ENCODE data around the gene OR56B4.
"Not testable (repeated sequence)": the region's sequence is repeated elsewhere in the genome, so short reads cannot be mapped to it uniquely, and the experiment has no call there.

OR56B4 gene

GRCh38 chr11:6107384-6107783, at the start of gene OR56B4:
OR56B4 (plus strand) TSS chr11:6107684; CDS start chr11:6107779, 95 bp downstream.
- not testable (repeated sequence) for DNase-seq

- DNase-seq = no peak
These were observed 46.0 kb upstream of the OR56B4 start for GRCh38 chr11:6061475-6061874.

- no peak for DNase-seq
These were observed 44.7 kb upstream of the OR56B4 start for GRCh38 chr11:6062691-6063358.

- DNase-seq = no peak
These were observed 40.0 kb upstream of the OR56B4 start for GRCh38 chr11:6067502-6067901.

GRCh38 chr11:6076443-6076842, 31.0 kb upstream of the OR56B4 start:
- DNase-seq = not testable (repeated sequence)

- DNase-seq = no peak
These were observed 29.8 kb upstream of the OR56B4 start for GRCh38 chr11:6077723-6078122.

GRCh38 chr11:6079463-6079862, 28.0 kb upstream of the OR56B4 start:
- no peak for DNase-seq

GRCh38 chr11:6083129-6083528, 24.4 kb upstream of the OR56B4 start:
- DNase-seq = no peak

GRCh38 chr11:6084587-6084986, 22.9 kb upstream of the OR56B4 start:
- DNase-seq = no peak

GRCh38 chr11:6094186-6094585, 13.3 kb upstream of the OR56B4 start:
- DNase-seq = no peak

GRCh38 chr11:6095798-6096197, 11.7 kb upstream of the OR56B4 start:
- no peak for DNase-seq

GRCh38 chr11:6096417-6096816, 11.1 kb upstream of the OR56B4 start:
- DNase-seq = no peak

GRCh38 chr11:6099577-6099976, 7.9 kb upstream of the OR56B4 start:
- DNase-seq = no peak

GRCh38 chr11:6110011-6110410, 2.5 kb downstream of the OR56B4 start:
- no peak for DNase-seq

- no peak for DNase-seq
These were observed 4.2 kb downstream of the OR56B4 start for GRCh38 chr11:6111673-6112072.

- DNase-seq = no peak
These were observed 9.2 kb downstream of the OR56B4 start for GRCh38 chr11:6116638-6117037.

- no peak for DNase-seq
These were observed 16.8 kb downstream of the OR56B4 start for GRCh38 chr11:6124245-6124644.

- DNase-seq = no peak
These were observed 20.4 kb downstream of the OR56B4 start for GRCh38 chr11:6127881-6128280.

- no peak for DNase-seq
These were observed 21.5 kb downstream of the OR56B4 start for GRCh38 chr11:6129011-6129410.

GRCh38 chr11:6129635-6130034, 22.2 kb downstream of the OR56B4 start:
- DNase-seq = no peak

GRCh38 chr11:6132431-6132830, 24.9 kb downstream of the OR56B4 start:
- DNase-seq = no peak

- DNase-seq = not testable (repeated sequence)
These were observed 28.5 kb downstream of the OR56B4 start for GRCh38 chr11:6135936-6136335.

- DNase-seq = no peak
These were observed 35.5 kb downstream of the OR56B4 start for GRCh38 chr11:6142936-6143335.

GRCh38 chr11:6143737-6144136, 36.3 kb downstream of the OR56B4 start:
- not testable (repeated sequence) for DNase-seq

- no peak for DNase-seq
These were observed 43.6 kb downstream of the OR56B4 start for GRCh38 chr11:6151117-6151516.

Measured in NCI-H1436 treated with DMSO at 0.1 percent for 48 hours (cell line).